ENCODE measurements around the gene ZNF808. TPM values are rescaled to one million over a fixed set of nuclear protein-coding genes. Genes with fewer than 3 reads are reported as not detected.

ZNF808 gene
- total and polyA plus RNA-seq, 2 donors from 2014 or later, result 3.4 to 35.8 TPM

- Histone ChIP-seq H3K4me3 (ENCODE audit: low read length in 3 of 3) (no peak overlapping the region), H3K36me3 (ENCODE audit: control insufficient read depth in 2 of 3, insufficient read depth in 3 of 3, low read length in 3 of 3) (no peaks in the 10 kb centered on the region), H3K9me3 (ENCODE audit: control insufficient read depth in 2 of 3, insufficient read depth in 1 of 3, low read length in 3 of 3) (no peaks in the 10 kb centered on the region), H3K27me3 (ENCODE audit: control insufficient read depth, insufficient read depth, low read length) (no peaks in the 10 kb centered on the region), H3K9ac (ENCODE audit: low read length in 3 of 3) (no peak overlapping the region), H3K27ac (ENCODE audit: low read depth in 2 of 2, low read length in 2 of 2) (no peak overlapping the region), H3K4me1 (ENCODE audit: control insufficient read depth in 2 of 3, insufficient read depth in 2 of 3, low read depth in 1 of 3, low read length in 3 of 3) (peaks cover 0 to 14% (median 0%) of the 10 kb centered on the region in 3 donors)
- intact Hi-C loops (cut with DNase I), result no loop called here
- FAIRE-seq (no peak), DNase-seq (peak in 1 of 5 donors; percentile 12)
- no peak for TF ChIP-seq CTCF (IDR thresholded peaks at IDR 0.05; ENCODE audit: borderline replicate concordance, extremely low read depth, insufficient read depth)
Observed at GRCh38 chr19:52524086-52524485, 3.4 kb upstream of the ZNF808 start.

GRCh38 chr19:52527956-52528351, 486 bp downstream of the ZNF808 start:
- Histone ChIP-seq H3K36me3 (ENCODE audit: control insufficient read depth in 2 of 3, insufficient read depth in 3 of 3, low read length in 3 of 3) (peaks cover 0 to 2% (median 0%) of the 10 kb centered on the region in 3 donors), H3K9me3 (ENCODE audit: control insufficient read depth in 2 of 3, insufficient read depth in 1 of 3, low read length in 3 of 3) (no peaks in the 10 kb centered on the region), H3K4me1 (ENCODE audit: control insufficient read depth in 2 of 3, insufficient read depth in 2 of 3, low read depth in 1 of 3, low read length in 3 of 3) (peaks cover 0 to 15% (median 0%) of the 10 kb centered on the region in 3 donors), H3K27me3 (ENCODE audit: control insufficient read depth, insufficient read depth, low read length) (no peaks in the 10 kb centered on the region), H3K9ac (ENCODE audit: low read length in 3 of 3) (peak overlapping the region; percentile 35 to 95 (median 81)), H3K27ac (ENCODE audit: low read depth in 2 of 2, low read length in 2 of 2) (peak overlapping the region; percentile 82 to 89), H3K4me3 (ENCODE audit: low read length in 3 of 3) (peak overlapping the region; percentile 84 to 96 (median 95))
- no peak for FAIRE-seq
- no peak for TF ChIP-seq CTCF (IDR thresholded peaks at IDR 0.05; ENCODE audit: borderline replicate concordance, extremely low read depth, insufficient read depth)
- intact Hi-C loops (cut with DNase I), result no loop called here
- peak in 3 of 5 donors; percentile 39 to 76 (median 70) for DNase-seq

GRCh38 chr19:52532480-52532879, 5.0 kb downstream of the ZNF808 start:
- FAIRE-seq, result no peak
- no peak overlapping the region for H3K27ac ChIP-seq (ENCODE audit: low read depth in 2 of 2, low read length in 2 of 2)

More at GRCh38 chr19:52532480-52532879, 5.0 kb downstream of the ZNF808 start:
- no peak for TF ChIP-seq CTCF (IDR thresholded peaks at IDR 0.05; ENCODE audit: borderline replicate concordance, extremely low read depth, insufficient read depth)
- no peaks in the 10 kb centered on the region for H3K27me3 ChIP-seq (ENCODE audit: control insufficient read depth, insufficient read depth, low read length)
- H3K9me3 ChIP-seq (ENCODE audit: control insufficient read depth in 2 of 3, insufficient read depth in 1 of 3, low read length in 3 of 3), result no peaks in the 10 kb centered on the region
- H3K36me3 ChIP-seq (ENCODE audit: control insufficient read depth in 2 of 3, insufficient read depth in 3 of 3, low read length in 3 of 3), result peaks cover 0 to 8% (median 0%) of the 10 kb centered on the region in 3 donors
- H3K9ac ChIP-seq (ENCODE audit: low read length in 3 of 3), result no peak overlapping the region
- H3K4me1 ChIP-seq (ENCODE audit: control insufficient read depth in 2 of 3, insufficient read depth in 2 of 3, low read depth in 1 of 3, low read length in 3 of 3), result peaks cover 0 to 14% (median 0%) of the 10 kb centered on the region in 3 donors
- intact Hi-C loops (cut with DNase I), result no loop called here
- H3K4me3 ChIP-seq (ENCODE audit: low read length in 3 of 3), result no peak overlapping the region
- no peak for DNase-seq

Data from kidney (tissue), 14 donors.